ENCODE measurements around the gene HEMGN. TPM values are rescaled to one million over a fixed set of nuclear protein-coding genes. Genes with fewer than 3 reads are reported as not detected.
A peak's percentile ranks its signal among the peaks of the same experiment; 100 is the strongest.

Gene HEMGN
- total RNA-seq, 1 experiment from 2014 or later = not detected

GRCh38 chr9:97944612-97945011 is 6.6 kb upstream of the HEMGN start:
- Histone ChIP-seq H3K4me3 (no peak overlapping the region), H3K27me3 (peaks cover 46% of the 10 kb centered on the region), H3K36me3 (no peaks in the 10 kb centered on the region), H3K9me3 (no peaks in the 10 kb centered on the region)
- DNase-seq = no peak

GRCh38 chr9:97943308-97943855 is 5.4 kb upstream of the HEMGN start:
- Histone ChIP-seq H3K27me3 (peaks cover 48% of the 10 kb centered on the region), H3K4me3 (no peak overlapping the region), H3K9me3 (no peaks in the 10 kb centered on the region), H3K36me3 (no peaks in the 10 kb centered on the region)
- no peak for DNase-seq

- H3K27me3 ChIP-seq = peaks cover 46% of the 10 kb centered on the region
- no peak overlapping the region for H3K4me3 ChIP-seq
- DNase-seq = no peak
- no peaks in the 10 kb centered on the region for H3K9me3 ChIP-seq
- H3K36me3 ChIP-seq = no peaks in the 10 kb centered on the region
These were observed 3.4 kb upstream of the HEMGN start for GRCh38 chr9:97941323-97941722.

DNA sequence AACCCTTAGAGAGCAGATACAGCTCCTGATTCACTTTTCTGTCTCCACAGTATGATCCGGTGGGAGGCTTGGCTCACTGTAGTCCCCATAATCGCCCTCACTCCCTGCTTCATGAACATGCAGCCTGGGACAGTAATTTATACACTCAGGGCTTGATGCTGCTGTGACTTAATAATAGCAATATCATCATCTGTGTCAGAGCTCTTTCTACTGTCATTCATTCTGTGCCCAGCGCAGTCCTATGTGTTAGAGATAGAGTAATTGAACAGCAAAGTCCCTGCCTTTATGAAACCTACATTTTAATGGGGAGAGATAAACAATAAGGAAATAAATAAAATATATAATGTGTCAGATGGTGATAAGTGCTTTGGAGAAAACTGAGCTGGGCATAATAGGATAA is 2.8 kb upstream of the HEMGN start:
- H3K9me3 ChIP-seq = no peaks in the 10 kb centered on the region
- peaks cover 44% of the 10 kb centered on the region for H3K27me3 ChIP-seq
- no peak for DNase-seq
- H3K4me3 ChIP-seq = no peak overlapping the region
- no peaks in the 10 kb centered on the region for H3K36me3 ChIP-seq

- DNase-seq = no peak
- Histone ChIP-seq H3K9me3 (no peaks in the 10 kb centered on the region), H3K4me3 (no peak overlapping the region), H3K36me3 (no peaks in the 10 kb centered on the region), H3K27me3 (peaks cover 44% of the 10 kb centered on the region)
These were observed 2.3 kb upstream of the HEMGN start for GRCh38 chr9:97940233-97940632.

DNA sequence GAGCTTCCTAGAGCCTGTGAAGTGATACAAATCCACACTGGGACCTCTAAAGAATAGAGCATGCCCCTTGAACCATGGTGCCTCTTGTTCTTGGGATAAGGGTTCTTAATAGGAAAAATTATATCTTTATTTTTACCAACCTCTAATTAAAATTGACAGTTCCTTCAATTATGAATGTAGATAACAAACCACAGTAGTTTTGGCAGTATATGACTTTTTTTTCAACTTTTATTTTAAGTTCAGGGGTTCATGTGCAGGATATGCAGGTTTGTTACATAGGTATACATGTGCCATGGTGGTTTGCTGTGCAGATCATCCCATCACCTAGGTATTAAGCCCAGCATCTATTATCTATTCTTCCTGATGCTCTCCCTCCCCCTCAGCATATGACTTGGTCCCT is 974 bp downstream of the HEMGN start:
- peaks cover 35% of the 10 kb centered on the region for H3K27me3 ChIP-seq
- H3K4me3 ChIP-seq = no peak overlapping the region
- H3K36me3 ChIP-seq = no peaks in the 10 kb centered on the region
- DNase-seq = no peak
- H3K9me3 ChIP-seq = no peaks in the 10 kb centered on the region

DNA sequence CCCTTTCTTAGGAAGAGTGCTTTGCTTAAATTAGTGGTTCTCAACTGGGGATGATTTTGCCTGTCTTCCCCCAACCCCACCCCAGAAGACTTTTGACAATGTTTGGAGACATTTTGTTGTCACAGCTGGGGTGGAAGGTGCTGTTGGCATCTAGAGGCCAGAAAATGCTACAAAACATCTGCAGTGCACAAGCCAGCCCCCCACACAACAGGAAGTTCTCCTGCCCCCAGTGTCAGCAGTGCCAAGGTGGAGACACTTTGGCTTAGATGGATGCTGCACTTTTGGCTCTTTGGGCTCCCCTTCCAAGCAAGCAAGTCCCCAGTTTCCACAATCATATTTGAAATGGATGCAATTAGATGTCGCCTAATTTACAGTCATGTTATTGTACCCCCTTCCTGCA is 2.7 kb downstream of the HEMGN start:
- H3K4me3 ChIP-seq = no peak overlapping the region
- H3K9me3 ChIP-seq = no peaks in the 10 kb centered on the region
- DNase-seq = no peak
- peaks cover 40% of the 10 kb centered on the region for H3K27me3 ChIP-seq
- H3K36me3 ChIP-seq = no peaks in the 10 kb centered on the region

- Histone ChIP-seq H3K4me3 (no peak overlapping the region), H3K36me3 (no peaks in the 10 kb centered on the region), H3K9me3 (no peaks in the 10 kb centered on the region), H3K27me3 (peaks cover 41% of the 10 kb centered on the region)
- DNase-seq = no peak
These were observed 3.5 kb downstream of the HEMGN start for GRCh38 chr9:97934321-97935115.

DNA sequence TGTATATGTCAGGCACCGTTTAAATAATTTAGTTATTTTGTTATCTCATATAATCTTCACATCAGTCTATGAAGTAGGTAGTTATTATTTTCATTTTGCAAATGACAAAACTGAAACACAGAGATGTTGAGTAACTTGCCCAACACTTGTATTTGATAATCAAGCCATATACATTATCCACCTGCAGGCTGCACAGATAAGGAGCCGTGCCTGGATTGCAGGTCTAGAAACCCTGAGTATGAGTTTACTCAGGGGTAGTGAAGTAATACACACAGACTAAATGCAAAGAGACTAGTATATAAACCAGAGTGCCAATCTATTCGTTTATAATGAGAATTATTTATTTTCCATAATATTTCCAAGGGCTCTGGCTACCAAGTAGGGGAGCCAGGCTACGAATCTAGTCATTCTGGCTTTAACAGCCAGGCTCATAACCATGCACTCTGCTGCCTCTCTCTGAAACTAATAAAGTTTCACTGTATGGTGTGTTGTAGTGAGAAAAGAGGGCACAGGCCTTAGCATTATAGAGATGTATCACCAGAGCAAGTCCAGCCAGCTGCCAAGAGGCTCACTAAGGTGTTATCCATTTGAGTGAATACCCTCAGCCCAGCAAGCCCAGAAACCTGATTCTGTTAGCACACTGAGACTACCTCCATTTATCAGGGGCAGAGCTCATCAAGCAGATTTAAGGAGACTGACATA is 4.5 kb downstream of the HEMGN start:
- H3K4me3 ChIP-seq = no peak overlapping the region
- H3K36me3 ChIP-seq = no peaks in the 10 kb centered on the region
- DNase-seq = no peak
- H3K27me3 ChIP-seq = peaks cover 37% of the 10 kb centered on the region
- no peaks in the 10 kb centered on the region for H3K9me3 ChIP-seq

GRCh38 chr9:97930972-97931371 is 7.0 kb downstream of the HEMGN start:
- Histone ChIP-seq H3K36me3 (no peaks in the 10 kb centered on the region), H3K9me3 (no peaks in the 10 kb centered on the region), H3K27me3 (peaks cover 27% of the 10 kb centered on the region), H3K4me3 (no peak overlapping the region)
- no peak for DNase-seq

DNA sequence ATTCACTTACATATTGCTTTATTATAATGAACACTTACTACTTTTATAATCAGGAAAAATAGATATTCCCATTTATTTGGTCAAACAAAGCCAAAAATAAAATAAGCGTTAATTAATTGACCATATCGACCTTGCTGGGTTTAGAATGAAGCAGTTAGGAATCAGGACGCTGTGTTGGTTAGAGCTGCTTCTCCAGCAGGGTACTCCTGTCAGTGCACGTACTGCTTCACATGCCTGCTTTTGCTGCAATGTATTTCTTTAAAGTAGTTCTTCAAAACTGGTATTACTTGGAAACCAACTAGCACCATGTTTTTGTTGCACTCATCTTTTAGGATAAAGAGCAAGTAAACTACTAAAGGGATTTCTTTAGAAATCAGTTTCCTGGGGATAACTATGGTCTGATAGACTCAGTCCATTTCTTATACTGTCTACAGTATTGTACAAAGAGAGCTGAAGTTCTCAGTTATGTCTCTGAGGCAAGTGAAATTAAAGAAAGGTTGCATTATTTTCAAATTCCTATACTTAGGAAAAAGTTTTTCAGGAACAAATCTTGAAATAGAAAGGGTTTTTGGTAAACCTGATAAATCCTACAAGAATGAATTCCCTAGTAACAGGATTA is 8.9 kb downstream of the HEMGN start:
- no peak for DNase-seq
- Histone ChIP-seq H3K27me3 (peaks cover 20% of the 10 kb centered on the region), H3K9me3 (no peaks in the 10 kb centered on the region), H3K36me3 (no peaks in the 10 kb centered on the region), H3K4me3 (no peak overlapping the region)

DNA sequence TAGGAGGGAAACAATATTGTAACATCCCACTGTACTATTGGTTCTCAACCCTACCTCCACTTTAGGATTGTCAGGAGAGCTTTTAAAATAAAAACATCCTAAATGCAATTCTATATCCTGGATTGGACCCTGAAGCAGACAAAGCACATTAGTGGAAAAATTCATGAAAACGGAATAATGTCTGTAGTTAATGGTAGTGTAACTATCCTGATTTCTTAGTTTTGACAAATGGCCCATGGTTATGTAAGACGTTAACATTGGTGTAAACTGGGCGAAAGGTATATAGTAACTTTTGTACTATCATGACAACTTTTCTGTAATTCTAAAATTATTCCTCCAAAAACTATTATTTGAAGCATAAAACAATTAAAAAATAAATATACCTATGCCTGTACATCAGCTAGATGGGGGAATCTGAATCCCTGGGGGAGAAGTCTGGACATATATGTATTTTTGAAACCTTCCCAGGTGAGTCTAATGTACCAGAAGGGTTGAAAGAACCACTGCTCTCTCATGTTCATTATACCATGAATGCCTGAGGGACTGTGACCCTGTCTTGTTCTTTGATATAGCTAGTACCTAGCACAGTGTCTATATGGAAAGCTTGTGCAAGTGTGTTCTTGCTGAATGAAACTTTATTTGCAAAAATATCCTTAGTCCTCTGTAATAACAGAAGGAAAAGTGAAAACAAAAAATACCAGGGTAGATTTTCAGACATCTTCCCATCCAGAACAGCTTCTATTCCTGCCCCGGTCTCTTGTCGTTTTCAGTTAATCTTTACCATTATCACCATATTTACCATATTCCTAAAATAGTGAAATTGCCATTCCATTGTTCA is 12.3 kb downstream of the HEMGN start:
- Histone ChIP-seq H3K4me3 (no peak overlapping the region), H3K9me3 (no peaks in the 10 kb centered on the region), H3K27me3 (peaks cover 13% of the 10 kb centered on the region), H3K36me3 (no peaks in the 10 kb centered on the region)
- no peak for DNase-seq

DNA sequence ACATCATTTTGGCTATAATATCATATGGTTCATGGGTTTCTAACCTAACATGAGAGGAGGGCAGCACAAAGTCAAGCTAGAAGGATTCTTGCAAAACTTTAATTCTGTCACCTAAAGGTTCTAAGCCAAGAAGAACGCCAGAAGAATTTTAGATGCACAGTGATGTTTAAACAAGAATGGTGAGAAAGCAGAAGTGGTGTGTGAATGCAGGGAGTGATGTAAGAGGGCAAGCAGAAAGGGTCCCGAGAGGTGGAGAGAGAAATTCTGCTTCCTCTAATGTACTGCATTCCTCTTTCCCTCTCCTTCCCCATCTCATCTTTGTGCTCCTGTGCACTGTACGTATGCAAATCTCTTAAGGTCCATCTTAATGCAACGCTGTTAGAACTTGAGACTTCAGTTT is 13.6 kb downstream of the HEMGN start:
- H3K9me3 ChIP-seq = no peaks in the 10 kb centered on the region
- H3K4me3 ChIP-seq = no peak overlapping the region
- H3K36me3 ChIP-seq = no peaks in the 10 kb centered on the region
- H3K27me3 ChIP-seq = peaks cover 5% of the 10 kb centered on the region
- no peak for DNase-seq

DNA sequence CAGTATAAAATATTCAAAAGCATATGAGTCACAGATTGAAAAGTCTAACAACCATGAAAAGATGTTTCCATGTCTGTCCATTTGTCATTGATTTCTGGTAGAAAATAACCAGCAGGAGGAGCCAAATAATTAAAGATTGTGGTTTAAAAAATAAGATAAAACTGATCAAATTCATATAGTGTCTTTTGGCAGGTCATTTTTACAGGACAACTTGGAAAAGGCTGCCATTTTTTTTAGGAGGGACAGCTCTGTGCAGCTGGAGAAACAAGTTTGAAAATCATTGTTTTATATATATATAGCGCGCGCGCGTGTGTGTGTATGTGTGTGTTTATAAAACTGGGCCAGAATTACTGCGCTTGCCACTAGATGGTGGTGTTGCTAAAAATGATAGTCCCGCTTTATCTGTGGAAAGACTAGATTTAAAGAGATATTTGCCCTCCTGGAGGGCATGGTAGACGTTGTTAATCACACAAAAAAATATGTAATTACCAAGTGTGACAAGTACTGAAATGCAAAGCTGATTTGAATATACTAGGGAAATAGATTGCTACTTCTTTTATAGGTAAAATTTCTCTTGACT is 14.4 kb downstream of the HEMGN start:
- DNase-seq = peak; percentile 65
- H3K4me3 ChIP-seq = peak overlapping the region; percentile 65
- no peaks in the 10 kb centered on the region; the same call in 1 of the 2 replicates for H3K36me3 ChIP-seq
- H3K9me3 ChIP-seq = no peaks in the 10 kb centered on the region
- no peaks in the 10 kb centered on the region for H3K27me3 ChIP-seq

GRCh38 chr9:97921959-97922724 is 15.8 kb downstream of the HEMGN start, which contains the start of gene TRMO:
TRMO (minus strand) TSS chr9:97922500; CDS start chr9:97922493, 7 bp downstream.
- H3K36me3 ChIP-seq = no peaks in the 10 kb centered on the region; the same call in 1 of the 2 replicates
- peak; percentile 94 for DNase-seq
- H3K4me3 ChIP-seq = peak within 1 kb of the TSS; percentile 65
- H3K9me3 ChIP-seq = no peaks in the 10 kb centered on the region
- H3K27me3 ChIP-seq = no peaks in the 10 kb centered on the region
